Panc1 (cell line): ENCODE results near the gene KCNH1. TPM values are rescaled to one million over a fixed set of nuclear protein-coding genes. Genes with fewer than 3 reads are reported as not detected.

Experiments used
- ATAC-seq: fragments of 200-7000 bp; cut with Tn5 transposase; 2 replicates; pipeline ENCODE4 v1.9.1; 2020; ENCODE audit warnings: mild to moderate bottlenecking, moderate library complexity
- BruUV-seq: library from RNA; stranded (reverse); fragments of 400-500 nt; replicated peaks from 2 replicates; lab custom pipeline; 2021; lab: Mats Ljungman, UMichigan
- CTCF ChIA-PET: fragments of 300-600 bp; sonication (Branson Sonifier 250); formaldehyde crosslinking; loops from one replicate; lab custom pipeline; 2022; ENCODE audit warnings: antibody characterized with exemption; lab: Charles Lee
- POLR2A ChIA-PET: fragments of 300-600 bp; sonication (Branson Sonifier 250); formaldehyde crosslinking; loops from one replicate; lab custom pipeline; 2022; ENCODE audit warnings: antibody characterized with exemption; lab: Charles Lee
- DNase-seq: peaks from one replicate; pipeline ENCODE4 v3.0.0-alpha.2; 2010; ENCODE audit warnings: low read depth, low spot score
- H3K27ac ChIP-seq: 2 replicates; pipeline ENCODE4 v1.5.1; 2011; ENCODE audit warnings: mild to moderate bottlenecking, low read length, inconsistent platforms
- H3K27me3 ChIP-seq: fragments of 200-500 bp; sonication (Bioruptor generic); 2 replicates; pipeline ENCODE4 v1.6.0; 2014; ENCODE audit warnings: low read length, inconsistent platforms; ENCODE audit not compliant: control insufficient read depth, insufficient read depth
- H3K36me3 ChIP-seq: fragments of 200-500 bp; sonication (Bioruptor generic); 2 replicates; pipeline ENCODE4 v1.5.1; 2014; ENCODE audit warnings: inconsistent platforms, mild to moderate bottlenecking, low read length, moderate library complexity; ENCODE audit not compliant: control insufficient read depth, insufficient read depth
- H3K4me1 ChIP-seq: 2 replicates; pipeline ENCODE4 v1.5.1; 2011; ENCODE audit warnings: inconsistent platforms, mild to moderate bottlenecking, low read length, moderate library complexity; ENCODE audit not compliant: control insufficient read depth, insufficient read depth
- H3K4me3 ChIP-seq, 2 experiments: 2 replicates each; pipeline ENCODE4 v1.5.1; 2011 to 2012; ENCODE audit warnings: low read depth in 2 of 2, low read length in 2 of 2, mild to moderate bottlenecking in 2 of 2, inconsistent platforms in 1 of 2, moderate library complexity in 1 of 2
- H3K9me3 ChIP-seq: fragments of 200-500 bp; sonication (Bioruptor generic); 2 replicates; pipeline ENCODE4 v1.5.1; 2014; ENCODE audit warnings: low read depth, mild to moderate bottlenecking, inconsistent platforms, low read length, moderate library complexity; ENCODE audit not compliant: control insufficient read depth, insufficient read depth
- CTCF ChIP-seq: fragments of 450-650 bp; IDR thresholded peaks from 2 replicates; pipeline ENCODE4 v1.5.1; 2017; ENCODE audit warnings: mild to moderate bottlenecking
- POLR2AphosphoS5 ChIP-seq: IDR thresholded peaks from 2 replicates; pipeline ENCODE4 v1.6.1; 2012; ENCODE audit warnings: mild to moderate bottlenecking, low read depth, low read length, moderate library complexity
- REST ChIP-seq, 2 experiments: IDR thresholded peaks; 2 replicates each; pipeline ENCODE4 v1.6.1; 2011 to 2012; ENCODE audit warnings: low read depth in 2 of 2, control low read depth in 1 of 2, low read length in 1 of 2, mild to moderate bottlenecking in 1 of 2, moderate library complexity in 1 of 2; ENCODE audit not compliant: insufficient read depth in 1 of 2
- SIN3A ChIP-seq: IDR thresholded peaks from 2 replicates; pipeline ENCODE4 v1.6.1; 2012; ENCODE audit warnings: low read depth, mild to moderate bottlenecking, low read length, moderate library complexity, borderline replicate concordance; ENCODE audit not compliant: insufficient read depth
- TCF7L2 ChIP-seq: IDR thresholded peaks from 2 replicates; pipeline ENCODE4 v1.6.1; 2011; ENCODE audit warnings: mild to moderate bottlenecking, low read depth, low read length, inconsistent platforms
- in situ Hi-C: cut with HindIII; loops from 2 replicates; pipeline ENCODE4 v1.10.0; 2016; ENCODE audit warnings: low sequenced_read_pairs, low pct_unique_long_range_greater_than_20kb
- intact Hi-C: fragments of 100-400 bp; cut with micrococcal nuclease; formaldehyde crosslinking; loops from one replicate; pipeline ENCODE4 v1.10.0; 2022; ENCODE audit not compliant: unreplicated experiment
- total RNA-seq: library from RNA; stranded (reverse); gene quantifications from one replicate; pipeline ENCODE4 v1.2.1, GENCODE V29; 2021; ENCODE audit not compliant: unreplicated experiment

The KCNH1 gene
- total RNA-seq, 1 experiment from 2014 or later, result not detected

GRCh38 chr1:210754878-210755665 lies 378.9 kb downstream of the KCNH1 start:
- in situ Hi-C loops, result no loop called here
- no peak for TF ChIP-seq POLR2AphosphoS5
- no peak for TF ChIP-seq CTCF
- no peak for TF ChIP-seq SIN3A
- TF ChIP-seq TCF7L2, result no peak
- TF ChIP-seq REST (IDR thresholded peaks at IDR 0.05; ENCODE audit: insufficient read depth in 1 of 2, low read depth in 2 of 2, low read length in 1 of 2), result no peak
- ATAC-seq, result no peak
- intact Hi-C loops, result no loop called here
- DNase-seq, result no peak
- no TSS peak for BruUV-seq
- no peaks in the 10 kb centered on the region for H3K9me3 ChIP-seq
- H3K36me3 ChIP-seq, result no peaks in the 10 kb centered on the region
- CTCF ChIA-PET, result no interaction called here
- no peak overlapping the region for H3K4me3 ChIP-seq
- H3K27ac ChIP-seq, result no peak overlapping the region
- H3K4me1 ChIP-seq, result no peaks in the 10 kb centered on the region
- no peaks in the 10 kb centered on the region for H3K27me3 ChIP-seq
- POLR2A ChIA-PET, result no interaction called here

- ChIA-PET POLR2A (no interaction called here), CTCF (no interaction called here)
- DNase-seq, result no peak
Observed at GRCh38 chr1:210751911-210752310, 382.0 kb downstream of the KCNH1 start.

More at GRCh38 chr1:210751911-210752310, 382.0 kb downstream of the KCNH1 start:
- H3K4me1 ChIP-seq, result no peaks in the 10 kb centered on the region
- H3K36me3 ChIP-seq, result no peaks in the 10 kb centered on the region
- TF ChIP-seq POLR2AphosphoS5 (no peak), REST (IDR thresholded peaks at IDR 0.05; ENCODE audit: insufficient read depth in 1 of 2, low read depth in 2 of 2, low read length in 1 of 2) (no peak)
- H3K4me3 ChIP-seq, result no peak overlapping the region
- intact Hi-C loops (no loop called here), in situ Hi-C loops (no loop called here)
- no peaks in the 10 kb centered on the region; the same call in 1 of the 2 replicates for H3K27me3 ChIP-seq
- no peaks in the 10 kb centered on the region for H3K9me3 ChIP-seq
- ATAC-seq, result no peak
- H3K27ac ChIP-seq, result no peak overlapping the region
- no TSS peak for BruUV-seq
